Body of pancreas (tissue), 4 donors: Measurements from ENCODE around the gene NKD2. TPM values are rescaled to one million over a fixed set of nuclear protein-coding genes. Genes with fewer than 3 reads are reported as not detected.

ENCODE experiments used
- ATAC-seq: fragments of 150-250 bp; one replicate; pipeline ENCODE4 v1.9.1; 2016
- DNase-seq, 4 donors: peaks; one replicate each; pipeline ENCODE4 v3.0.0-alpha.2; 2019
- H3K27ac ChIP-seq, 4 donors: fragments of 200-600 bp; sonication (generic); 1 replicate in 3 of 4; 2 replicates in 1 of 4; pipeline versions ENCODE4 v1.5.1 to v1.6.1; 2016 to 2019; ENCODE audit warnings: mild to moderate bottlenecking in 1 of 4, mixed read lengths in 1 of 4, moderate library complexity in 1 of 4
- H3K27me3 ChIP-seq, 2 donors: fragments of 200-600 bp; sonication (generic); one replicate each; pipeline ENCODE4 v1.6.0; 2016; ENCODE audit warnings: mild to moderate bottlenecking in 1 of 2
- H3K36me3 ChIP-seq, 2 donors: fragments of 200-600 bp; sonication (generic); replicated peaks in 1 of 2; 2 replicates each; pipeline ENCODE4 v1.5.1; 2016; ENCODE audit warnings: low read depth in 2 of 2; ENCODE audit not compliant: insufficient read depth in 1 of 2
- H3K4me1 ChIP-seq: fragments of 200-600 bp; sonication (generic); one replicate; pipeline ENCODE4 v1.6.0; 2016
- H3K4me3 ChIP-seq, 2 donors: fragments of 200-600 bp; sonication (generic); 1 replicate in 1 of 2; 2 replicates in 1 of 2; pipeline ENCODE4 v1.5.1; 2016 to 2019
- H3K9me3 ChIP-seq, 3 donors: fragments of 200-600 bp; sonication (generic); 1 replicate in 2 of 3; 2 replicates in 1 of 3; pipeline ENCODE4 v1.5.1; 2016
- POLR2A ChIP-seq, 3 donors: fragments of 450-650 bp; IDR thresholded peaks; one replicate each; pipeline ENCODE4 v1.6.1; 2016; ENCODE audit warnings: antibody characterized with exemption in 3 of 3, mild to moderate bottlenecking in 2 of 3
- WGBS, 2 donors: methylation state at CpG; one replicate each; pipeline ENCODE4 v1.1.5; 2017; 5-methylcytosine and 5-hydroxymethylcytosine counted together
- intact Hi-C: fragments of 100-400 bp; cut with DNase I; formaldehyde crosslinking; loops from one replicate; pipeline ENCODE4 v1.15.1; 2023
- total RNA-seq, 2 donors: library from RNA; depleted of rRNA; stranded (reverse); fragments of >200 nt; gene quantifications; one replicate each; pipeline ENCODE4 v1.1.0, GENCODE V29; 2016
- TF ChIP-seq, protein P1 (sequence below), 7 experiments: fragments of 450-650 bp in 4 of 7; fragments of 200-600 bp in 3 of 7; sonication (generic) in 3 of 7; IDR thresholded peaks; one replicate each; pipeline ENCODE4 v1.5.1; 2016 to 2019; ENCODE audit warnings: antibody characterized with exemption in 7 of 7

NKD2 gene
- total RNA-seq, 2 donors from 2014 or later = 4.2 to 12.2 TPM

- Histone ChIP-seq H3K4me3 (no peak overlapping the region), H3K27me3 (no peaks in the 10 kb centered on the region)
- no peak for DNase-seq
Measured at GRCh38 chr5:961711-962240, 46.8 kb upstream of the NKD2 start.

GRCh38 chr5:962386-962785 lies 46.2 kb upstream of the NKD2 start:
- Histone ChIP-seq H3K4me1 (peaks cover 24% of the 10 kb centered on the region), H3K27ac (no peak overlapping the region), H3K36me3 (no peaks in the 10 kb centered on the region), H3K9me3 (no peaks in the 10 kb centered on the region), H3K4me3 (no peak overlapping the region), H3K27me3 (no peaks in the 10 kb centered on the region)
- no peak for DNase-seq
- WGBS, 2 donors = 69 to 84% methylated on average over 7 to 15 of the region's 15 CpGs
- intact Hi-C loops = no loop called here
- TF ChIP-seq POLR2A (IDR thresholded peaks at IDR 0.05) = no peak
- TF ChIP-seq, protein P1, sequence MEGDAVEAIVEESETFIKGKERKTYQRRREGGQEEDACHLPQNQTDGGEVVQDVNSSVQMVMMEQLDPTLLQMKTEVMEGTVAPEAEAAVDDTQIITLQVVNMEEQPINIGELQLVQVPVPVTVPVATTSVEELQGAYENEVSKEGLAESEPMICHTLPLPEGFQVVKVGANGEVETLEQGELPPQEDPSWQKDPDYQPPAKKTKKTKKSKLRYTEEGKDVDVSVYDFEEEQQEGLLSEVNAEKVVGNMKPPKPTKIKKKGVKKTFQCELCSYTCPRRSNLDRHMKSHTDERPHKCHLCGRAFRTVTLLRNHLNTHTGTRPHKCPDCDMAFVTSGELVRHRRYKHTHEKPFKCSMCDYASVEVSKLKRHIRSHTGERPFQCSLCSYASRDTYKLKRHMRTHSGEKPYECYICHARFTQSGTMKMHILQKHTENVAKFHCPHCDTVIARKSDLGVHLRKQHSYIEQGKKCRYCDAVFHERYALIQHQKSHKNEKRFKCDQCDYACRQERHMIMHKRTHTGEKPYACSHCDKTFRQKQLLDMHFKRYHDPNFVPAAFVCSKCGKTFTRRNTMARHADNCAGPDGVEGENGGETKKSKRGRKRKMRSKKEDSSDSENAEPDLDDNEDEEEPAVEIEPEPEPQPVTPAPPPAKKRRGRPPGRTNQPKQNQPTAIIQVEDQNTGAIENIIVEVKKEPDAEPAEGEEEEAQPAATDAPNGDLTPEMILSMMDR (IDR thresholded peaks at IDR 0.05) = no peak
- ATAC-seq = no peak

More at GRCh38 chr5:961711-962240, 46.8 kb upstream of the NKD2 start:
- intact Hi-C loops = no loop called here
- Histone ChIP-seq H3K36me3 (no peaks in the 10 kb centered on the region), H3K9me3 (no peaks in the 10 kb centered on the region), H3K27ac (no peak overlapping the region), H3K4me1 (peaks cover 30% of the 10 kb centered on the region)
- TF ChIP-seq, protein P1 (IDR thresholded peaks at IDR 0.05) = no peak
- TF ChIP-seq POLR2A (IDR thresholded peaks at IDR 0.05) = no peak
- no peak for ATAC-seq
- WGBS, 2 donors = 81 to 87% methylated on average over 3 to 24 of the region's 24 CpGs

DNA sequence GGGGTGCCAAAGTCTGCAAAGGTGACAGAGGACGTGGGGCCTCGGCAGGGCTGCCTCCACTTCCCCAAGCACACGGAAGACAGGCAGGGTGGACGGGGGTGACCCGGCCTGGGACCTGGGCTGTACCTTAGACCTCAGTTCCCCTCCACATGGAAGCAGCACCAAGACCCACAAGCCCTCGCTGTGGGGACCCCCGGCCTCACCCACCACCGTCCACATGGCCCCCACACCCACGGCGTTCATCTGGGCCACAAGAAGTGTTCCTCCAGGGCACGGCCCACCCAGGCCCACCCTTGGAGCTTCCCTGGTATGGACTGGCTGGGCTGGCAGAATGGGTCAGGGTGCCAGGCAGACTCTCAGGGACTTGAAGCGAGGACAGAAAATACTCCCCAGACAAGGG lies 45.8 kb upstream of the NKD2 start:
- H3K4me3 ChIP-seq = no peak overlapping the region
- H3K27me3 ChIP-seq = no peaks in the 10 kb centered on the region
- no peak for DNase-seq
- TF ChIP-seq, protein P1 (IDR thresholded peaks at IDR 0.05) = no peak
- TF ChIP-seq POLR2A (IDR thresholded peaks at IDR 0.05) = no peak
- intact Hi-C loops = no loop called here
- ATAC-seq = no peak
- H3K27ac ChIP-seq = no peak overlapping the region
- no peaks in the 10 kb centered on the region for H3K9me3 ChIP-seq
- no peaks in the 10 kb centered on the region for H3K36me3 ChIP-seq
- WGBS, 2 donors = 82 to 90% methylated on average over 2 to 12 of the region's 12 CpGs
- peaks cover 20% of the 10 kb centered on the region for H3K4me1 ChIP-seq

DNA sequence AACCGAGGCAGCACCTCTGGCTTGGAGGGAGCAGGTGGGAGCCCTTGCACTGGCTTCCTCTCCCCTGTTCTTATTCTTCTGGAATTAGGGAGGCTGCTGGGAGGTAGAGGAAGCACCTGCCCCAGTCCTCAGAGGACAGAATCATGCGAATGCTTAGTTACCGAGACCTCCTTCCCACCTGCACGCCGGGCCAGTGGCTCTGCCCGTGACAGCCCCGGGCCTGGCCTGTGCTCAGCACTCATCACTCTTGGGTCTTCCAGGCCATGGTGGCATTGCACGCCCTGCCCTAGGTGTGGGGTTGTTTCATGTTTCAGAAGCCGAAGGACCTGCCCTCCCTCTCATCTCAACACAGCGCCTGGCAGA lies 45.3 kb upstream of the NKD2 start:
- DNase-seq (no peak), ATAC-seq (no peak)
- H3K27ac ChIP-seq = peak overlapping the region in 1 of 4 donors; percentile 47
- no peaks in the 10 kb centered on the region for H3K36me3 ChIP-seq
- TF ChIP-seq POLR2A (IDR thresholded peaks at IDR 0.05) = no peak
- TF ChIP-seq, protein P1 (IDR thresholded peaks at IDR 0.05) = no peak
- H3K27me3 ChIP-seq = no peaks in the 10 kb centered on the region
- 86 to 92% methylated on average over 8 to 10 of the region's 10 CpGs for WGBS, 2 donors
- H3K4me3 ChIP-seq = no peak overlapping the region
- intact Hi-C loops = no loop called here
- peaks cover 15% of the 10 kb centered on the region for H3K4me1 ChIP-seq
- no peaks in the 10 kb centered on the region for H3K9me3 ChIP-seq
